OCI-LY7 (cell line): ENCODE data around the gene TMEM127. TPM values are rescaled to one million over a fixed set of nuclear protein-coding genes. Genes with fewer than 3 reads are reported as not detected.

Experiments
- BruUV-seq: library from RNA; stranded (reverse); fragments of 400-500 nt; replicated peaks from 2 replicates; lab custom pipeline; 2021; lab: Mats Ljungman, UMichigan
- CTCF ChIA-PET: fragments of 300-600 bp; sonication (Branson Sonifier 250); formaldehyde crosslinking; loops from one replicate; lab custom pipeline; 2022; ENCODE audit warnings: antibody characterized with exemption; ENCODE audit not compliant: unreplicated experiment; lab: Charles Lee
- POLR2A ChIA-PET: fragments of 300-600 bp; sonication (Branson Sonifier 250); formaldehyde crosslinking; loops from one replicate; lab custom pipeline; 2022; ENCODE audit warnings: antibody characterized with exemption; lab: Charles Lee
- DNase-seq: peaks from one replicate; pipeline ENCODE4 v3.0.0-alpha.2; 2015; ENCODE audit warnings: low spot score
- H2AFZ ChIP-seq: fragments of 200-600 bp; sonication (generic), shearing (Covaris generic); 2 replicates; pipeline ENCODE4 v1.6.1; 2014; ENCODE audit warnings: mild to moderate bottlenecking, antibody characterized with exemption, low read length, moderate library complexity
- H3K27ac ChIP-seq: fragments of 200-600 bp; sonication (generic); 2 replicates; pipeline ENCODE4 v1.5.1; 2014; ENCODE audit warnings: mixed run types, low read depth, mild to moderate bottlenecking, moderate library complexity, low read length, inconsistent platforms; ENCODE audit not compliant: poor library complexity, severe bottlenecking
- H3K36me3 ChIP-seq: fragments of 200-600 bp; sonication (generic); 2 replicates; pipeline ENCODE4 v1.6.1; 2014; ENCODE audit warnings: mild to moderate bottlenecking, antibody characterized with exemption, low read length, moderate library complexity, mixed read lengths; ENCODE audit not compliant: insufficient read depth
- H3K4me1 ChIP-seq: fragments of 200-600 bp; sonication (generic); 2 replicates; pipeline ENCODE4 v1.5.1; 2014; ENCODE audit warnings: mild to moderate bottlenecking, low read length; ENCODE audit not compliant: insufficient read depth, poor library complexity, severe bottlenecking
- H3K4me2 ChIP-seq: fragments of 200-600 bp; sonication (generic); 2 replicates; pipeline ENCODE4 v1.6.1; 2014; ENCODE audit warnings: mild to moderate bottlenecking, low read length
- H3K4me3 ChIP-seq: fragments of 200-600 bp; sonication (generic); 2 replicates; pipeline ENCODE4 v1.5.1; 2014; ENCODE audit warnings: mild to moderate bottlenecking, low read depth, low read length; ENCODE audit not compliant: poor library complexity, severe bottlenecking
- H3K79me2 ChIP-seq: fragments of 200-600 bp; sonication (generic); 2 replicates; pipeline ENCODE4 v1.6.1; 2016; ENCODE audit warnings: low read depth, mild to moderate bottlenecking, low read length, moderate library complexity, mixed read lengths; ENCODE audit not compliant: insufficient read depth
- H3K9me2 ChIP-seq: fragments of 200-600 bp; sonication (generic); 2 replicates; pipeline ENCODE4 v1.6.1; 2016; ENCODE audit warnings: mild to moderate bottlenecking, low read length, mixed read lengths; ENCODE audit not compliant: insufficient read depth
- H3K9me3 ChIP-seq: fragments of 200-600 bp; sonication (generic); 2 replicates; pipeline ENCODE4 v1.6.1; 2014; ENCODE audit warnings: mild to moderate bottlenecking, mixed run types, low read length, mixed read lengths
- H4K20me1 ChIP-seq: fragments of 200-600 bp; sonication (generic); 2 replicates; pipeline ENCODE4 v1.6.1; 2014; ENCODE audit warnings: mild to moderate bottlenecking, antibody characterized with exemption, low read length, moderate library complexity, mixed read lengths; ENCODE audit not compliant: insufficient read depth
- EZH2phosphoT487 ChIP-seq: fragments of 200-600 bp; sonication (generic); IDR thresholded peaks from 2 replicates; pipeline ENCODE4 v1.6.1; 2018; ENCODE audit warnings: low read depth, borderline replicate concordance, mild to moderate bottlenecking, mixed run types, antibody characterized with exemption, low read length, moderate library complexity, mixed read lengths
- intact Hi-C: fragments of 100-400 bp; cut with micrococcal nuclease; formaldehyde crosslinking; loops from one replicate; pipeline ENCODE4 v1.10.0; 2022; ENCODE audit not compliant: unreplicated experiment
- total RNA-seq, 2 experiments: library from RNA; depleted of rRNA in 1 of 2; stranded (reverse); fragments of >200 nt in 1 of 2; shearing (Covaris generic) in 1 of 2; gene quantifications; 2 replicates each; pipeline ENCODE4 v1.2.3, GENCODE V29; 2014 to 2022
- TF ChIP-seq, protein P1 (sequence below): fragments of 200-600 bp; sonication (generic); conservative IDR thresholded peaks from 2 replicates; pipeline ENCODE4 v1.5.1; 2014; ENCODE audit warnings: mild to moderate bottlenecking, antibody characterized with exemption, low read length, moderate library complexity, mixed read lengths

The TMEM127 gene
- total RNA-seq, 2 experiments from 2014 or later, result 12.1 to 20.4 TPM

- Histone ChIP-seq H3K36me3 (peaks cover 3% of the 10 kb centered on the region), H3K4me2 (peak overlapping the region; percentile 86), H3K9me3 (no peaks in the 10 kb centered on the region), H3K9me2 (no peaks in the 10 kb centered on the region), H3K4me1 (peaks cover 64% of the 10 kb centered on the region), H2AFZ (peak overlapping the region; percentile 48; the same call in 1 of the 2 replicates), H4K20me1 (no peaks in the 10 kb centered on the region), H3K79me2 (no peaks in the 10 kb centered on the region), H3K4me3 (peak overlapping the region; percentile 58), H3K27ac (peak overlapping the region; percentile 89)
- peak; percentile 79 for DNase-seq
- CTCF ChIA-PET, result interaction anchor here (0.8 to 1.5 kb wide), 3 partner anchors 23 to 94 kb away, joined by 3 read pairs; no protein-coding TSS in a partner anchor
- no peak for TF ChIP-seq EZH2phosphoT487
- TF ChIP-seq, protein P1, sequence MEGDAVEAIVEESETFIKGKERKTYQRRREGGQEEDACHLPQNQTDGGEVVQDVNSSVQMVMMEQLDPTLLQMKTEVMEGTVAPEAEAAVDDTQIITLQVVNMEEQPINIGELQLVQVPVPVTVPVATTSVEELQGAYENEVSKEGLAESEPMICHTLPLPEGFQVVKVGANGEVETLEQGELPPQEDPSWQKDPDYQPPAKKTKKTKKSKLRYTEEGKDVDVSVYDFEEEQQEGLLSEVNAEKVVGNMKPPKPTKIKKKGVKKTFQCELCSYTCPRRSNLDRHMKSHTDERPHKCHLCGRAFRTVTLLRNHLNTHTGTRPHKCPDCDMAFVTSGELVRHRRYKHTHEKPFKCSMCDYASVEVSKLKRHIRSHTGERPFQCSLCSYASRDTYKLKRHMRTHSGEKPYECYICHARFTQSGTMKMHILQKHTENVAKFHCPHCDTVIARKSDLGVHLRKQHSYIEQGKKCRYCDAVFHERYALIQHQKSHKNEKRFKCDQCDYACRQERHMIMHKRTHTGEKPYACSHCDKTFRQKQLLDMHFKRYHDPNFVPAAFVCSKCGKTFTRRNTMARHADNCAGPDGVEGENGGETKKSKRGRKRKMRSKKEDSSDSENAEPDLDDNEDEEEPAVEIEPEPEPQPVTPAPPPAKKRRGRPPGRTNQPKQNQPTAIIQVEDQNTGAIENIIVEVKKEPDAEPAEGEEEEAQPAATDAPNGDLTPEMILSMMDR, result no peak
- POLR2A ChIA-PET, result interaction anchor here (0.6 to 5.2 kb wide), 13 partner anchors 9 to 525 kb away, joined by 3 to 25 read pairs (median 5); partner anchors contain the start of gene STARD7
- intact Hi-C loops, result loop anchor here (1.0 to 5.0 kb wide), 3 partner anchors 23 to 100 kb away; partner anchors contain the start of gene TMEM127
- BruUV-seq, result TSS peak; percentile 58
Measured at GRCh38 chr2:96241900-96242611, 23.7 kb downstream of the TMEM127 start.

DNA sequence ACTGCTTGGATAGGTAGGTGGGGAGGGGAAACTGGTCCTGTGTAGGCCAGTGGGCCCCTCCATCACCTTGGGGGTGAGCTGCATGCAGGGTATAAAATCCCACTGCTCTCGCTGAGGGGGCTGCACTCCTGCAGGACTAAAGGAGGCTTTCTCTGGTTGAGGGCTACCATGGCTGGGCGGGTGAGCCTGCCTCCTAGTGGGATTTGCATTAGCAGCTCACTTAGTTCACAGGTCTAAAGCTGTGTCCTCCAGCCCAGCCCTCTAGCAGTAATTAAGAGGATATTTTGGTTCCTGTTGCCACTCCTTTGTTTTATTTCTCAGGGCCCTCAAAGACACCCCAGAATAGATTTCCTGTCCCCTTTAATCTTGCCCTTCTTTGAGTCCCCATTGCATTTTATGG, 24.6 kb downstream of the TMEM127 start:
- ChIA-PET CTCF (interaction anchor here (0.8 to 1.5 kb wide), 4 partner anchors 10 to 95 kb away, joined by 3 to 4 read pairs (median 3); no protein-coding TSS in a partner anchor), POLR2A (interaction anchor here (0.6 to 5.2 kb wide), 11 partner anchors 8 to 526 kb away, joined by 3 to 25 read pairs (median 5); partner anchors contain the start of gene STARD7)
- no peaks in the 10 kb centered on the region for H3K79me2 ChIP-seq
- TF ChIP-seq, protein P1, result peak; percentile 71
- no peak for TF ChIP-seq EZH2phosphoT487
- H3K4me3 ChIP-seq, result peak overlapping the region; percentile 58
- peak overlapping the region; percentile 89 for H3K27ac ChIP-seq
- H3K4me2 ChIP-seq, result peak overlapping the region; percentile 86
- peaks cover 58% of the 10 kb centered on the region for H3K4me1 ChIP-seq
- H3K9me3 ChIP-seq, result no peaks in the 10 kb centered on the region
- no peaks in the 10 kb centered on the region for H4K20me1 ChIP-seq
- intact Hi-C loops, result loop anchor here (1.0 to 5.0 kb wide), 3 partner anchors 24 to 99 kb away; partner anchors contain the start of gene TMEM127
- H2AFZ ChIP-seq, result peak overlapping the region; percentile 48; the same call in 1 of the 2 replicates
- peaks cover 3% of the 10 kb centered on the region for H3K36me3 ChIP-seq
- no peaks in the 10 kb centered on the region for H3K9me2 ChIP-seq
- BruUV-seq, result no TSS peak
- peak; percentile 72 for DNase-seq
